H1 (cell line): ENCODE data around the gene SLC43A2. TPM values are rescaled to one million over a fixed set of nuclear protein-coding genes. Genes with fewer than 3 reads are reported as not detected.
A peak's percentile ranks its signal among the peaks of the same experiment; 100 is the strongest.

Experiments
- CTCF ChIA-PET: fragments of 300-600 bp; sonication (Branson Sonifier 250); formaldehyde crosslinking; loops from one replicate; lab custom pipeline; 2021; ENCODE audit not compliant: partially characterized antibody; lab: Charles Lee
- POLR2A ChIA-PET: fragments of 300-600 bp; sonication (Branson Sonifier 250); formaldehyde crosslinking; loops from one replicate; lab custom pipeline; 2021; ENCODE audit warnings: inconsistent platforms; ENCODE audit not compliant: partially characterized antibody; lab: Charles Lee
- DNase-seq, 2 experiments: peaks; one replicate each; pipeline versions ENCODE4 v3.0.0 to v3.0.0-alpha.2; 2010 to 2022; ENCODE audit warnings: low spot score in 2 of 2, low read depth in 1 of 2, mixed read lengths in 1 of 2
- FAIRE-seq: peaks from 2 replicates; lab custom pipeline; 2011; peaks lifted over from hg19 to GRCh38; lab: Jason Lieb, UNC
- H2AFZ ChIP-seq: 2 replicates; pipeline ENCODE4 v1.8.1; 2012; ENCODE audit warnings: low read length, inconsistent platforms
- H2AK5ac ChIP-seq: 2 replicates; pipeline ENCODE4 v1.6.1; 2013; ENCODE audit warnings: low read depth, low read length
- H2BK120ac ChIP-seq: replicated peaks from 2 replicates; pipeline ENCODE3; 2013; ENCODE audit warnings: low read depth, low read length, inconsistent platforms
- H2BK12ac ChIP-seq: 2 replicates; pipeline ENCODE4 v1.6.1; 2013; ENCODE audit warnings: low read depth, low read length
- H2BK15ac ChIP-seq: 2 replicates; pipeline ENCODE4 v1.6.1; 2013; ENCODE audit warnings: low read length
- H2BK20ac ChIP-seq: 2 replicates; pipeline ENCODE4 v1.6.1; 2013; ENCODE audit warnings: low read length
- H2BK5ac ChIP-seq: 2 replicates; pipeline ENCODE4 v1.6.1; 2013; ENCODE audit warnings: low read depth, low read length
- H3K14ac ChIP-seq: 2 replicates; pipeline ENCODE4 v1.6.1; 2013; ENCODE audit warnings: inconsistent platforms; ENCODE audit not compliant: insufficient read length
- H3K18ac ChIP-seq: 2 replicates; pipeline ENCODE4 v1.6.1; 2013; ENCODE audit warnings: low read length; ENCODE audit errors: extremely low read depth
- H3K23ac ChIP-seq: 2 replicates; pipeline ENCODE4 v1.6.1; 2013; ENCODE audit warnings: inconsistent platforms; ENCODE audit not compliant: insufficient read length
- H3K23me2 ChIP-seq: 2 replicates; pipeline ENCODE4 v1.6.1; 2013; ENCODE audit warnings: low read depth, low read length
- H3K27ac ChIP-seq: 2 replicates; pipeline ENCODE4 v1.6.1; 2011; ENCODE audit warnings: low read depth, low read length, inconsistent platforms
- H3K27me3 ChIP-seq, 4 experiments: replicated peaks in 1 of 4; 1 replicate in 1 of 4; 2 replicates in 3 of 4; pipeline versions ENCODE4 v1.6.1 to v1.8.1; 2011 to 2013; ENCODE audit warnings: low read length in 3 of 4, mild to moderate bottlenecking in 3 of 4, inconsistent platforms in 2 of 4, mixed read lengths in 2 of 4, moderate library complexity in 1 of 4; ENCODE audit not compliant: control insufficient read depth in 3 of 4, insufficient read depth in 3 of 4; ENCODE audit errors: extremely low read depth in 1 of 4
- H3K36me3 ChIP-seq, 4 experiments: 2 replicates each; pipeline versions ENCODE4 v1.6.1 to v1.8.1; 2011 to 2013; ENCODE audit warnings: mild to moderate bottlenecking in 4 of 4, low read length in 3 of 4, moderate library complexity in 2 of 4, control low read depth in 1 of 4, inconsistent platforms in 1 of 4; ENCODE audit not compliant: insufficient read depth in 4 of 4, control insufficient read depth in 2 of 4
- H3K4ac ChIP-seq: replicated peaks from 2 replicates; pipeline ENCODE3; 2013; ENCODE audit warnings: low read length, low read depth, mixed read lengths, inconsistent platforms; ENCODE audit not compliant: insufficient read length
- H3K4me1 ChIP-seq, 4 experiments: replicated peaks in 1 of 4; 1 replicate in 1 of 4; 2 replicates in 3 of 4; pipeline versions ENCODE4 v1.6.1 to v1.8.1; 2011 to 2013; ENCODE audit warnings: low read length in 3 of 4, inconsistent platforms in 2 of 4, mixed read lengths in 1 of 4; ENCODE audit not compliant: insufficient read depth in 4 of 4, control insufficient read depth in 3 of 4
- H3K4me2 ChIP-seq, 2 experiments: 2 replicates each; pipeline versions ENCODE4 v1.6.1 to v1.8.1; 2011 to 2013; ENCODE audit warnings: low read depth in 2 of 2, low read length in 2 of 2, control low read depth in 1 of 2, inconsistent platforms in 1 of 2, mild to moderate bottlenecking in 1 of 2; ENCODE audit not compliant: insufficient read depth in 1 of 2
- H3K4me3 ChIP-seq, 4 experiments: fragments of 200-600, 300-600 bp in 1 of 4; sonication (generic), shearing (Covaris generic), sonication (Bioruptor Twin) in 1 of 4; 2 replicates each; pipeline versions ENCODE4 v1.5.1 to v1.8.1; 2011 to 2016; ENCODE audit warnings: low read length in 4 of 4, low read depth in 3 of 4, control low read depth in 2 of 4, inconsistent platforms in 2 of 4, mild to moderate bottlenecking in 2 of 4, mixed read lengths in 1 of 4, moderate library complexity in 1 of 4; ENCODE audit not compliant: insufficient read depth in 2 of 4; ENCODE audit errors: extremely low read depth in 1 of 4
- H3K56ac ChIP-seq: replicated peaks from 2 replicates; pipeline ENCODE3; 2013; ENCODE audit warnings: low read depth, mild to moderate bottlenecking, mixed read lengths, low read length, inconsistent platforms; ENCODE audit not compliant: insufficient read length
- H3K79me1 ChIP-seq: 2 replicates; pipeline ENCODE4 v1.6.1; 2013; ENCODE audit warnings: low read depth, low read length, control low read depth
- H3K79me2 ChIP-seq, 2 experiments: 2 replicates each; pipeline versions ENCODE4 v1.6.1 to v1.8.1; 2012 to 2013; ENCODE audit warnings: low read length in 2 of 2, mild to moderate bottlenecking in 2 of 2, inconsistent platforms in 1 of 2; ENCODE audit not compliant: insufficient read depth in 2 of 2, control insufficient read depth in 1 of 2
- H3K9ac ChIP-seq, 4 experiments: replicated peaks in 1 of 4; 1 replicate in 1 of 4; 2 replicates in 3 of 4; pipeline versions ENCODE4 v1.6.1 to v1.8.1; 2011 to 2013; ENCODE audit warnings: low read depth in 3 of 4, low read length in 3 of 4, control low read depth in 2 of 4, mild to moderate bottlenecking in 2 of 4, moderate library complexity in 2 of 4, inconsistent platforms in 1 of 4; ENCODE audit errors: extremely low read depth in 1 of 4
- H3K9me3 ChIP-seq, 2 experiments: 2 replicates each; pipeline versions ENCODE4 v1.6.1 to v1.8.1; 2012 to 2013; ENCODE audit warnings: mild to moderate bottlenecking in 2 of 2, moderate library complexity in 2 of 2, control low read depth in 1 of 2, inconsistent platforms in 1 of 2, low read depth in 1 of 2, low read length in 1 of 2, mixed read lengths in 1 of 2; ENCODE audit not compliant: insufficient read depth in 2 of 2
- H4K20me1 ChIP-seq, 2 experiments: replicated peaks in 1 of 2; 2 replicates each; pipeline versions ENCODE3 to v1.8.1; 2011 to 2013; ENCODE audit warnings: inconsistent platforms in 2 of 2, low read length in 2 of 2, mild to moderate bottlenecking in 1 of 2; ENCODE audit not compliant: insufficient read depth in 2 of 2, control insufficient read depth in 1 of 2
- H4K5ac ChIP-seq: 2 replicates; pipeline ENCODE4 v1.6.1; 2013; ENCODE audit warnings: low read length, low read depth, mixed read lengths, inconsistent platforms; ENCODE audit not compliant: insufficient read length
- H4K8ac ChIP-seq: 2 replicates; pipeline ENCODE4 v1.8.0; 2013; ENCODE audit warnings: mild to moderate bottlenecking, moderate library complexity, low read length, inconsistent platforms; ENCODE audit not compliant: insufficient read depth; ENCODE audit errors: extremely low read depth
- H4K91ac ChIP-seq: replicated peaks from 2 replicates; pipeline ENCODE3; 2013; ENCODE audit warnings: low read length, mixed read lengths, inconsistent platforms; ENCODE audit not compliant: insufficient read length
- BACH1 ChIP-seq: IDR thresholded peaks from 2 replicates; pipeline ENCODE4 v1.6.1; 2012; ENCODE audit warnings: low read length, improper control_type of control experiment
- CBX8 ChIP-seq: fragments of 300-800, 300-1000 bp; sonication (generic); IDR thresholded peaks from 2 replicates; pipeline ENCODE4 v1.7.1; 2016; ENCODE audit warnings: low read depth, low read length, borderline replicate concordance
- CEBPB ChIP-seq: IDR thresholded peaks from 2 replicates; pipeline ENCODE4 v1.6.1; 2012; ENCODE audit warnings: low read depth, low read length
- PHF8 ChIP-seq: fragments of 200-600 bp; sonication (generic); conservative IDR thresholded peaks from 2 replicates; pipeline ENCODE4 v1.7.1; 2012; ENCODE audit warnings: low read depth, mild to moderate bottlenecking, inconsistent platforms, low read length, moderate library complexity
- TCF12 ChIP-seq: IDR thresholded peaks from 2 replicates; pipeline ENCODE4 v1.6.1; 2011; ENCODE audit warnings: low read depth, mild to moderate bottlenecking, low read length
- WGBS, 2 experiments: shearing (Covaris generic) in 1 of 2; methylation state at CpG; one replicate each; pipeline versions ENCODE4 v1.1.6 to v1.1.7; 2013 to 2015; ENCODE audit warnings: low lambda C conversion rate in 2 of 2, mixed read lengths in 2 of 2, inconsistent platforms in 1 of 2, low coverage in 1 of 2, missing lambda C conversion rate in 1 of 2; ENCODE audit not compliant: insufficient replicate concordance in 2 of 2, insufficient coverage in 1 of 2, insufficient read length in 1 of 2; ENCODE audit errors: extremely low coverage in 1 of 2, missing lambda C conversion rate in 1 of 2; 5-methylcytosine and 5-hydroxymethylcytosine counted together
- polyA plus RNA-seq, 7 experiments: library from polyadenylated mRNA; depleted of rRNA in 3 of 7; stranded (reverse) in 5 of 7; unstranded in 2 of 7; fragments of >200 nt in 5 of 7; fragments of 200-250 nt in 2 of 7; gene quantifications; 1 replicate in 5 of 7; 2 replicates in 1 of 7; 4 replicates in 1 of 7; pipeline versions ENCODE4 v1.2.1 to v1.2.3, GENCODE V29; 2011 to 2013; ENCODE audit warnings: missing spikeins in 2 of 7, mixed read lengths in 2 of 7
- total RNA-seq: library from RNA; stranded (reverse); fragmentation: NEBNext Ultra II Directional; extraction: Animal tissue kit (Norgen Biotek cat#: 25700); gene quantifications from 2 replicates; pipeline ENCODE4 v1.2.1, GENCODE V29; 2021

SLC43A2 gene
- total and polyA plus RNA-seq, 2 of the 8 experiments (the other 6 are each of a cell fraction or from before 2014, with no cell fraction given): 6.6 to 10.5 TPM

- Histone ChIP-seq H3K56ac (no peak overlapping the region), H3K9ac (no peak overlapping the region), H4K20me1 (peaks cover 0 to 4% of the 10 kb centered on the region in 2 experiments), H3K18ac (no peak overlapping the region), H2BK120ac (no peak overlapping the region), H2BK5ac (no peak overlapping the region), H3K79me2 (no peaks in the 10 kb centered on the region), H3K4ac (no peak overlapping the region), H3K36me3 (no peaks in the 10 kb centered on the region), H2BK15ac (peak overlapping the region; percentile 90), H3K9me3 (no peaks in the 10 kb centered on the region), H3K27me3 (peaks cover 0 to 13% (median 5%) of the 10 kb centered on the region in 4 experiments; a peak in 5 of 7 replicates)
- peak; percentile 83 for TF ChIP-seq CEBPB
- TF ChIP-seq BACH1: no peak
- no peak for TF ChIP-seq PHF8
- TF ChIP-seq CBX8: no peak
- TF ChIP-seq TCF12: no peak
- TF ChIP-seq, all 59 proteins: peak for 1
- H4K5ac ChIP-seq: no peak overlapping the region
- ChIA-PET POLR2A (interaction anchor here (0.8 to 6.2 kb wide), 10 partner anchors 10 to 111 kb away, joined by 3 to 29 read pairs (median 4); partner anchors contain the start of gene INPP5K), CTCF (interaction anchor here (0.9 to 14.5 kb wide), 9 partner anchors 12 to 94 kb away, joined by 3 to 146 read pairs (median 4); no protein-coding TSS in a partner anchor)
- H2AK5ac ChIP-seq: no peak overlapping the region
- H3K27ac ChIP-seq: no peak overlapping the region
- peak overlapping the region; percentile 89 for H4K8ac ChIP-seq
- H3K4me3 ChIP-seq: peak overlapping the region; percentile 67 to 79 (median 68)
- DNase-seq (peak in 1 of 2 experiments; percentile 64), FAIRE-seq (no peak)
- no peaks in the 10 kb centered on the region for H3K79me1 ChIP-seq
- H3K4me2 ChIP-seq: peak overlapping the region; percentile 93 to 100
- H2AFZ ChIP-seq: peak overlapping the region; percentile 26; the same call in 1 of the 2 replicates
- 42% methylated on average over 25 of the region's 39 CpGs; no CpG with 5 or more reads in 1 of the 2 experiments for WGBS, 2 experiments
- 0 out of 2 replicates have a peak overlapping the region, but pooled peaks have one; percentile 22 for H2BK20ac ChIP-seq
- no peak overlapping the region for H3K23ac ChIP-seq
- peaks cover 14% of the 10 kb centered on the region for H3K23me2 ChIP-seq
- H4K91ac ChIP-seq: no peak overlapping the region
- no peak overlapping the region for H2BK12ac ChIP-seq
- H3K4me1 ChIP-seq: peaks cover 0 to 7% (median 5%) of the 10 kb centered on the region in 4 experiments; a peak in 6 of 7 replicates
- no peak overlapping the region for H3K14ac ChIP-seq
These were observed 1.3 kb downstream of the SLC43A2 start for GRCh38 chr17:1627182-1627981.
